GM23338 (cell line): ENCODE measurements around the gene ELFN1. TPM values are rescaled to one million over a fixed set of nuclear protein-coding genes. Genes with fewer than 3 reads are reported as not detected.

Source experiments
- ATAC-seq: fragments of 200-7000 bp; cut with Tn5 transposase; 3 replicates; pipeline ENCODE4 v1.9.1; 2020
- DNase-seq: peaks from one replicate; pipeline ENCODE4 v3.0.0-alpha.2; 2015; ENCODE audit warnings: low spot score
- H2AFZ ChIP-seq: fragments of 200-600 bp; sonication (generic); 2 replicates; pipeline ENCODE4 v1.8.0; 2016; ENCODE audit warnings: antibody characterized with exemption, mild to moderate bottlenecking, moderate library complexity
- H3F3A ChIP-seq: fragments of 200-600 bp; sonication (generic); replicated peaks from 2 replicates; pipeline ENCODE4 v1.8.0; 2017; ENCODE audit warnings: antibody characterized with exemption, mixed run types, low read depth
- H3K27ac ChIP-seq: fragments of 200-600 bp; sonication (generic); 2 replicates; pipeline ENCODE4 v1.6.1; 2016; ENCODE audit warnings: low read depth
- H3K27me3 ChIP-seq: fragments of 200-600 bp; sonication (generic); 2 replicates; pipeline ENCODE4 v1.8.0; 2016; ENCODE audit warnings: mild to moderate bottlenecking, mixed run types, moderate library complexity; ENCODE audit not compliant: insufficient read depth
- H3K36me3 ChIP-seq: fragments of 200-600 bp; sonication (generic); 2 replicates; pipeline ENCODE4 v1.8.0; 2016; ENCODE audit warnings: mild to moderate bottlenecking; ENCODE audit not compliant: insufficient read depth
- H3K4me1 ChIP-seq: fragments of 200-600 bp; sonication (generic); 2 replicates; pipeline ENCODE4 v1.8.0; 2016; ENCODE audit warnings: mild to moderate bottlenecking, moderate library complexity; ENCODE audit not compliant: insufficient read depth
- H3K4me2 ChIP-seq: fragments of 200-600 bp; sonication (generic); 2 replicates; pipeline ENCODE4 v1.7.1; 2017; ENCODE audit warnings: mixed run types
- H3K4me3 ChIP-seq: fragments of 200-600 bp; sonication (generic); 2 replicates; pipeline ENCODE4 v1.6.1; 2016; ENCODE audit warnings: mixed run types
- H3K79me2 ChIP-seq: fragments of 200-600 bp; sonication (generic); replicated peaks from 2 replicates; pipeline ENCODE4 v1.8.0; 2017; ENCODE audit warnings: mild to moderate bottlenecking; ENCODE audit not compliant: insufficient read depth
- H3K9me2 ChIP-seq: fragments of 200-600 bp; sonication (generic); 2 replicates; pipeline ENCODE4 v1.8.0; 2017; ENCODE audit not compliant: insufficient read depth
- H4K20me1 ChIP-seq: fragments of 200-600 bp; sonication (generic); replicated peaks from 2 replicates; pipeline ENCODE4 v1.8.0; 2017; ENCODE audit warnings: mild to moderate bottlenecking; ENCODE audit not compliant: insufficient read depth
- H3K27ac Mint-ChIP-seq: 2 replicates; pipeline ENCODE4 v1.8.0; 2020; ENCODE audit warnings: inconsistent platforms, mild to moderate bottlenecking, moderate library complexity, mixed read lengths
- H3K27me3 Mint-ChIP-seq: 3 replicates; pipeline ENCODE4 v1.8.0; 2022; ENCODE audit warnings: low read depth, mild to moderate bottlenecking, moderate library complexity, mixed read lengths, inconsistent platforms; ENCODE audit not compliant: insufficient read depth, poor library complexity
- H3K36me3 Mint-ChIP-seq: 3 replicates; pipeline ENCODE4 v1.8.0; 2021; ENCODE audit warnings: low read depth, mild to moderate bottlenecking, inconsistent platforms, moderate library complexity, mixed read lengths
- H3K4me1 Mint-ChIP-seq: 3 replicates; pipeline ENCODE4 v1.8.0; 2020; ENCODE audit warnings: mild to moderate bottlenecking, inconsistent platforms, mixed read lengths
- H3K4me3 Mint-ChIP-seq: 3 replicates; pipeline ENCODE4 v1.8.0; 2021; ENCODE audit warnings: moderate library complexity, mild to moderate bottlenecking, inconsistent platforms, mixed read lengths
- H3K9me3 Mint-ChIP-seq: 3 replicates; pipeline ENCODE4 v1.8.0; 2020; ENCODE audit warnings: moderate library complexity, mild to moderate bottlenecking, inconsistent platforms, mixed read lengths
- CREB1 ChIP-seq: fragments of 250-450 bp; sonication (Bioruptor Pico); IDR thresholded peaks from 2 replicates; pipeline ENCODE4 v1.5.0; 2020; ENCODE audit warnings: low read depth, mild to moderate bottlenecking, moderate library complexity
- NANOG ChIP-seq: IDR thresholded peaks from 2 replicates; pipeline ENCODE4 v1.6.1; 2016; ENCODE audit warnings: antibody characterized with exemption, borderline replicate concordance
- STAT1 ChIP-seq: IDR thresholded peaks from one replicate; pipeline ENCODE4 v1.6.1; 2016; ENCODE audit warnings: antibody characterized with exemption; ENCODE audit not compliant: unreplicated experiment
- ZNF114 ChIP-seq: fragments of 250-450 bp; sonication (Bioruptor Pico); IDR thresholded peaks from 2 replicates; pipeline ENCODE4 v1.5.0; 2020; ENCODE audit warnings: mild to moderate bottlenecking, moderate library complexity
- ZNF331 ChIP-seq: fragments of 250-450 bp; sonication (Bioruptor Pico); IDR thresholded peaks from 2 replicates; pipeline ENCODE4 v1.5.0; 2020; ENCODE audit warnings: low read depth, mild to moderate bottlenecking, moderate library complexity
- polyA plus RNA-seq: library from polyadenylated mRNA; unstranded; fragments of >200 nt; fragmentation: Nextera tagmentation; extraction: Ambion mirVana; gene quantifications from 2 replicates; pipeline ENCODE4 v1.2.1, GENCODE V29; 2016
- total RNA-seq: library from RNA; depleted of rRNA; stranded (reverse); fragments of >200 nt; shearing (Covaris generic); gene quantifications from 2 replicates; pipeline ENCODE4 v1.2.3, GENCODE V29; 2014
- TF ChIP-seq, protein P1 (sequence below), 2 experiments: fragments of 200-600 bp in 1 of 2; sonication (generic) in 1 of 2; conservative IDR thresholded peaks; 2 replicates each; pipeline versions ENCODE4 v1.5.1 to v1.6.1; 2016 to 2017; ENCODE audit warnings: antibody characterized with exemption in 2 of 2, low read depth in 2 of 2, mild to moderate bottlenecking in 2 of 2, moderate library complexity in 1 of 2
- TF ChIP-seq, protein P2 (sequence below): fragments of 250-450 bp; sonication (Bioruptor Pico); IDR thresholded peaks from 2 replicates; pipeline ENCODE4 v1.5.0; 2020; ENCODE audit warnings: mild to moderate bottlenecking, moderate library complexity
- TF ChIP-seq, protein P3 (sequence below): IDR thresholded peaks from 2 replicates; pipeline ENCODE4 v1.6.1; 2016; ENCODE audit warnings: antibody characterized with exemption
- TF ChIP-seq, protein P4 (sequence below): IDR thresholded peaks from one replicate; pipeline ENCODE4 v1.6.1; 2018; ENCODE audit warnings: antibody characterized with exemption; ENCODE audit not compliant: unreplicated experiment

The ELFN1 gene
- total and polyA plus RNA-seq, 2 experiments from 2014 or later = 0.08 to 3.5 TPM

DNA sequence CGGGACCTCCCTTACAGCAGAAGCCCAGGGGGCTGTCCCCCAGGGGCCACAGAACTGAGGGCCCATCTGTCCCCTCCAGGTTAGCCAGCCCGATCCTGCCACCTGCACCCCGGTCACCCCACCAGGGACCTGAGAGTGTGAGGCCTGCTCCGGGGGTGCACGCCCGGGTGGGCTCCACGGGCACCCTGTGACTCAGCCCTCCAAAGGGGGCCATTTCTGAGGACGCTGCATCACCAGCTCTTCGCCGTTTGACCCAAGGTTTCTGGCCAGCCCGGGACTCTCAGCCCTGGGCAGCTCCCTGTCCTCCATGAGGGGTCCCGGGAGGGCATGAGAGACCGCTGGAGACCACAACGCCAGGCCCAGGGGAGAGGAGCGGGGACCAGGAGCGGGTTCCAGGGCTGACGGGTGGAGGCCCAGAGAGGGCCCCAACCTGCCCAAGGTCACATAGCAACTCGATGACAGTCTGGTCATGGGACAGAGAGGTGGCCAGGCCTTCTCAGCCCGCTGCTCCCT lies 79.3 kb downstream of the ELFN1 start (continued):
- TF ChIP-seq, protein P1, sequence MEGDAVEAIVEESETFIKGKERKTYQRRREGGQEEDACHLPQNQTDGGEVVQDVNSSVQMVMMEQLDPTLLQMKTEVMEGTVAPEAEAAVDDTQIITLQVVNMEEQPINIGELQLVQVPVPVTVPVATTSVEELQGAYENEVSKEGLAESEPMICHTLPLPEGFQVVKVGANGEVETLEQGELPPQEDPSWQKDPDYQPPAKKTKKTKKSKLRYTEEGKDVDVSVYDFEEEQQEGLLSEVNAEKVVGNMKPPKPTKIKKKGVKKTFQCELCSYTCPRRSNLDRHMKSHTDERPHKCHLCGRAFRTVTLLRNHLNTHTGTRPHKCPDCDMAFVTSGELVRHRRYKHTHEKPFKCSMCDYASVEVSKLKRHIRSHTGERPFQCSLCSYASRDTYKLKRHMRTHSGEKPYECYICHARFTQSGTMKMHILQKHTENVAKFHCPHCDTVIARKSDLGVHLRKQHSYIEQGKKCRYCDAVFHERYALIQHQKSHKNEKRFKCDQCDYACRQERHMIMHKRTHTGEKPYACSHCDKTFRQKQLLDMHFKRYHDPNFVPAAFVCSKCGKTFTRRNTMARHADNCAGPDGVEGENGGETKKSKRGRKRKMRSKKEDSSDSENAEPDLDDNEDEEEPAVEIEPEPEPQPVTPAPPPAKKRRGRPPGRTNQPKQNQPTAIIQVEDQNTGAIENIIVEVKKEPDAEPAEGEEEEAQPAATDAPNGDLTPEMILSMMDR (conservative IDR thresholded peaks at IDR 0.05; ENCODE audit: low read depth in 2 of 2) = no peak

DNA sequence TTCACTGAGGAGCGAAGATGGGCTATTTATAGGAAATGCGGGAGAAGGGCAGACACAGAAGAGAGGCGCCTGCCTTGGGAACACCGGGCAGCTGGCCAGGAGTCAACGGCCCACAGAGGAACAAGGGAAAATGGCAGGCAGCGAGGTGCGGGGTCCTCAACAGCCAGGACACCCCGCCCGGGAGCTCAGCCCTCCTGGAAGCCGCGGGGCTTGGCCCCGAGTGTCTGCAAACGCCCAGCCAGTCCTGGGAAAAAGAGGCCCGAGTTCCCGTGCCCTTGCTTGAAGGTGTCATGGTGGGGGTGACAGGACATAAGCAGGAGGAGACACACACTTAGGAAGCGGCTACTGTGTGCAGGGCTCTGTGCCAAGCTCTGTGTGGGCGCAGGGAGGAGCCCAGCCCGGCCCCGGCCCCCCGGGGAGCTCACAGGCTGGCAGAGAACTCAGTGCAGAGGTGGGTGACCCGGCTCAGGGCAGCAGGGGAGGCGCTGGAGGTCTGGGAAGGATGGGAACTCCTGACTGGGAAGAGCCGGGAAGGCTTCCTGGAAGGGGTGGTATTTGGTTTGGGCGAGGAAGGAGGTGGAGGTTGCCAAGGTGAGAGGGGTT lies 79.9 kb downstream of the ELFN1 start:
- DNase-seq (no peak), ATAC-seq (no peak)
- Mint-ChIP-seq H3K9me3 (no peaks in the 10 kb centered on the region; the same call in 2 of the 3 replicates), H3K4me1 (peaks cover 3% of the 10 kb centered on the region; the same call in 2 of the 3 replicates), H3K27me3 (peaks cover 18% of the 10 kb centered on the region), H3K4me3 (no peak overlapping the region), H3K36me3 (no peaks in the 10 kb centered on the region; the same call in 2 of the 3 replicates), H3K27ac (no peak overlapping the region)
- Histone ChIP-seq H3F3A (no peaks in the 10 kb centered on the region), H2AFZ (no peak overlapping the region), H3K27me3 (no peaks in the 10 kb centered on the region), H3K4me3 (no peak overlapping the region), H3K79me2 (no peaks in the 10 kb centered on the region), H3K4me2 (no peak overlapping the region), H3K9me2 (no peaks in the 10 kb centered on the region), H3K27ac (no peak overlapping the region), H4K20me1 (no peaks in the 10 kb centered on the region), H3K36me3 (no peaks in the 10 kb centered on the region), H3K4me1 (no peaks in the 10 kb centered on the region)
- TF ChIP-seq ZNF331 (CRISPR knock-in tag) = no peak
- TF ChIP-seq, protein P1 (conservative IDR thresholded peaks at IDR 0.05; ENCODE audit: low read depth in 2 of 2) = no peak
- TF ChIP-seq, protein P2, sequence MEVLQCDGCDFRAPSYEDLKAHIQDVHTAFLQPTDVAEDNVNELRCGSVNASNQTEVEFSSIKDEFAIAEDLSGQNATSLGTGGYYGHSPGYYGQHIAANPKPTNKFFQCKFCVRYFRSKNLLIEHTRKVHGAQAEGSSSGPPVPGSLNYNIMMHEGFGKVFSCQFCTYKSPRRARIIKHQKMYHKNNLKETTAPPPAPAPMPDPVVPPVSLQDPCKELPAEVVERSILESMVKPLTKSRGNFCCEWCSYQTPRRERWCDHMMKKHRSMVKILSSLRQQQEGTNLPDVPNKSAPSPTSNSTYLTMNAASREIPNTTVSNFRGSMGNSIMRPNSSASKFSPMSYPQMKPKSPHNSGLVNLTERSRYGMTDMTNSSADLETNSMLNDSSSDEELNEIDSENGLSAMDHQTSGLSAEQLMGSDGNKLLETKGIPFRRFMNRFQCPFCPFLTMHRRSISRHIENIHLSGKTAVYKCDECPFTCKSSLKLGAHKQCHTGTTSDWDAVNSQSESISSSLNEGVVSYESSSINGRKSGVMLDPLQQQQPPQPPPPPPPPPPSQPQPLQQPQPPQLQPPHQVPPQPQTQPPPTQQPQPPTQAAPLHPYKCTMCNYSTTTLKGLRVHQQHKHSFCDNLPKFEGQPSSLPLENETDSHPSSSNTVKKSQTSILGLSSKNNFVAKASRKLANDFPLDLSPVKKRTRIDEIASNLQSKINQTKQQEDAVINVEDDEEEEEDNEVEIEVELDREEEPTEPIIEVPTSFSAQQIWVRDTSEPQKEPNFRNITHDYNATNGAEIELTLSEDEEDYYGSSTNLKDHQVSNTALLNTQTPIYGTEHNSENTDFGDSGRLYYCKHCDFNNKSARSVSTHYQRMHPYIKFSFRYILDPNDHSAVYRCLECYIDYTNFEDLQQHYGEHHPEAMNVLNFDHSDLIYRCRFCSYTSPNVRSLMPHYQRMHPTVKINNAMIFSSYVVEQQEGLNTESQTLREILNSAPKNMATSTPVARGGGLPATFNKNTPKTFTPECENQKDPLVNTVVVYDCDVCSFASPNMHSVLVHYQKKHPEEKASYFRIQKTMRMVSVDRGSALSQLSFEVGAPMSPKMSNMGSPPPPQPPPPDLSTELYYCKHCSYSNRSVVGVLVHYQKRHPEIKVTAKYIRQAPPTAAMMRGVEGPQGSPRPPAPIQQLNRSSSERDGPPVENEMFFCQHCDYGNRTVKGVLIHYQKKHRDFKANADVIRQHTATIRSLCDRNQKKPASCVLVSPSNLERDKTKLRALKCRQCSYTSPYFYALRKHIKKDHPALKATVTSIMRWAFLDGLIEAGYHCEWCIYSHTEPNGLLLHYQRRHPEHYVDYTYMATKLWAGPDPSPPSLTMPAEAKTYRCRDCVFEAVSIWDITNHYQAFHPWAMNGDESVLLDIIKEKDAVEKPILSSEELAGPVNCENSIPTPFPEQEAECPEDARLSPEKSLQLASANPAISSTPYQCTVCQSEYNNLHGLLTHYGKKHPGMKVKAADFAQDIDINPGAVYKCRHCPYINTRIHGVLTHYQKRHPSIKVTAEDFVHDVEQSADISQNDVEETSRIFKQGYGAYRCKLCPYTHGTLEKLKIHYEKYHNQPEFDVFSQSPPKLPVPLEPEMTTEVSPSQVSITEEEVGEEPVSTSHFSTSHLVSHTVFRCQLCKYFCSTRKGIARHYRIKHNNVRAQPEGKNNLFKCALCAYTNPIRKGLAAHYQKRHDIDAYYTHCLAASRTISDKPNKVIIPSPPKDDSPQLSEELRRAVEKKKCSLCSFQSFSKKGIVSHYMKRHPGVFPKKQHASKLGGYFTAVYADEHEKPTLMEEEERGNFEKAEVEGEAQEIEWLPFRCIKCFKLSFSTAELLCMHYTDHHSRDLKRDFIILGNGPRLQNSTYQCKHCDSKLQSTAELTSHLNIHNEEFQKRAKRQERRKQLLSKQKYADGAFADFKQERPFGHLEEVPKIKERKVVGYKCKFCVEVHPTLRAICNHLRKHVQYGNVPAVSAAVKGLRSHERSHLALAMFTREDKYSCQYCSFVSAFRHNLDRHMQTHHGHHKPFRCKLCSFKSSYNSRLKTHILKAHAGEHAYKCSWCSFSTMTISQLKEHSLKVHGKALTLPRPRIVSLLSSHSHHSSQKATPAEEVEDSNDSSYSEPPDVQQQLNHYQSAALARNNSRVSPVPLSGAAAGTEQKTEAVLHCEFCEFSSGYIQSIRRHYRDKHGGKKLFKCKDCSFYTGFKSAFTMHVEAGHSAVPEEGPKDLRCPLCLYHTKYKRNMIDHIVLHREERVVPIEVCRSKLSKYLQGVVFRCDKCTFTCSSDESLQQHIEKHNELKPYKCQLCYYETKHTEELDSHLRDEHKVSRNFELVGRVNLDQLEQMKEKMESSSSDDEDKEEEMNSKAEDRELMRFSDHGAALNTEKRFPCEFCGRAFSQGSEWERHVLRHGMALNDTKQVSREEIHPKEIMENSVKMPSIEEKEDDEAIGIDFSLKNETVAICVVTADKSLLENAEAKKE (CRISPR knock-in tag) = no peak
- TF ChIP-seq ZNF114 (CRISPR knock-in tag) = no peak
- no peak for TF ChIP-seq NANOG
- TF ChIP-seq STAT1 = no peak
- TF ChIP-seq, protein P3, sequence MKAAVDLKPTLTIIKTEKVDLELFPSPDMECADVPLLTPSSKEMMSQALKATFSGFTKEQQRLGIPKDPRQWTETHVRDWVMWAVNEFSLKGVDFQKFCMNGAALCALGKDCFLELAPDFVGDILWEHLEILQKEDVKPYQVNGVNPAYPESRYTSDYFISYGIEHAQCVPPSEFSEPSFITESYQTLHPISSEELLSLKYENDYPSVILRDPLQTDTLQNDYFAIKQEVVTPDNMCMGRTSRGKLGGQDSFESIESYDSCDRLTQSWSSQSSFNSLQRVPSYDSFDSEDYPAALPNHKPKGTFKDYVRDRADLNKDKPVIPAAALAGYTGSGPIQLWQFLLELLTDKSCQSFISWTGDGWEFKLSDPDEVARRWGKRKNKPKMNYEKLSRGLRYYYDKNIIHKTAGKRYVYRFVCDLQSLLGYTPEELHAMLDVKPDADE = no peak
- TF ChIP-seq CREB1 (CRISPR knock-in tag) = no peak
- TF ChIP-seq, protein P4, sequence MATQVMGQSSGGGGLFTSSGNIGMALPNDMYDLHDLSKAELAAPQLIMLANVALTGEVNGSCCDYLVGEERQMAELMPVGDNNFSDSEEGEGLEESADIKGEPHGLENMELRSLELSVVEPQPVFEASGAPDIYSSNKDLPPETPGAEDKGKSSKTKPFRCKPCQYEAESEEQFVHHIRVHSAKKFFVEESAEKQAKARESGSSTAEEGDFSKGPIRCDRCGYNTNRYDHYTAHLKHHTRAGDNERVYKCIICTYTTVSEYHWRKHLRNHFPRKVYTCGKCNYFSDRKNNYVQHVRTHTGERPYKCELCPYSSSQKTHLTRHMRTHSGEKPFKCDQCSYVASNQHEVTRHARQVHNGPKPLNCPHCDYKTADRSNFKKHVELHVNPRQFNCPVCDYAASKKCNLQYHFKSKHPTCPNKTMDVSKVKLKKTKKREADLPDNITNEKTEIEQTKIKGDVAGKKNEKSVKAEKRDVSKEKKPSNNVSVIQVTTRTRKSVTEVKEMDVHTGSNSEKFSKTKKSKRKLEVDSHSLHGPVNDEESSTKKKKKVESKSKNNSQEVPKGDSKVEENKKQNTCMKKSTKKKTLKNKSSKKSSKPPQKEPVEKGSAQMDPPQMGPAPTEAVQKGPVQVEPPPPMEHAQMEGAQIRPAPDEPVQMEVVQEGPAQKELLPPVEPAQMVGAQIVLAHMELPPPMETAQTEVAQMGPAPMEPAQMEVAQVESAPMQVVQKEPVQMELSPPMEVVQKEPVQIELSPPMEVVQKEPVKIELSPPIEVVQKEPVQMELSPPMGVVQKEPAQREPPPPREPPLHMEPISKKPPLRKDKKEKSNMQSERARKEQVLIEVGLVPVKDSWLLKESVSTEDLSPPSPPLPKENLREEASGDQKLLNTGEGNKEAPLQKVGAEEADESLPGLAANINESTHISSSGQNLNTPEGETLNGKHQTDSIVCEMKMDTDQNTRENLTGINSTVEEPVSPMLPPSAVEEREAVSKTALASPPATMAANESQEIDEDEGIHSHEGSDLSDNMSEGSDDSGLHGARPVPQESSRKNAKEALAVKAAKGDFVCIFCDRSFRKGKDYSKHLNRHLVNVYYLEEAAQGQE = no peak
